GM12872 (cell line): ENCODE data around the gene GCH1.

Source experiments
- CTCF ChIP-seq: IDR thresholded peaks from 3 replicates; pipeline ENCODE4 v1.5.1; 2011; ENCODE audit warnings: low read depth, mild to moderate bottlenecking, low read length, moderate library complexity; ENCODE audit not compliant: insufficient read depth

Gene GCH1

GRCh38 chr14:54806616-54807015, 96.0 kb downstream of the GCH1 start:
- no peak for TF ChIP-seq CTCF

GRCh38 chr14:54805445-54806322, 96.9 kb downstream of the GCH1 start:
- peak; percentile 99 for TF ChIP-seq CTCF

- TF ChIP-seq CTCF, result no peak
Measured at GRCh38 chr14:54805070-54805444, 97.6 kb downstream of the GCH1 start.

GRCh38 chr14:54804538-54805041, 98.0 kb downstream of the GCH1 start:
- no peak for TF ChIP-seq CTCF

GRCh38 chr14:54803926-54804537, 98.6 kb downstream of the GCH1 start:
- no peak for TF ChIP-seq CTCF

GRCh38 chr14:54803396-54803795, 99.2 kb downstream of the GCH1 start:
- no peak for TF ChIP-seq CTCF

- no peak for TF ChIP-seq CTCF
Measured at GRCh38 chr14:54798465-54799124, 104.0 kb downstream of the GCH1 start.
